Activated CD8-positive, alpha-beta T cell treated with anti-CD3 and anti-CD28 coated beads for 36 hours (primary cell): Measurements from ENCODE around the gene ALDH3A2. TPM values are rescaled to one million over a fixed set of nuclear protein-coding genes. Genes with fewer than 3 reads are reported as not detected.

ENCODE experiments used
- ATAC-seq: fragments of 200-7000 bp; cut with Tn5 transposase; one replicate; pipeline ENCODE4 v1.10.0; 2021; ENCODE audit warnings: mild to moderate bottlenecking, moderate library complexity
- CTCF ChIA-PET: fragments of 350-600 bp; sonication (Branson Sonifier 250); formaldehyde crosslinking; loops from one replicate; lab custom pipeline; 2021; ENCODE audit warnings: antibody characterized with exemption; lab: Charles Lee
- POLR2A ChIA-PET: fragments of 350-600 bp; sonication (Branson Sonifier 250); formaldehyde crosslinking; loops from one replicate; lab custom pipeline; 2021; ENCODE audit warnings: antibody characterized with exemption; lab: Charles Lee
- DNase-seq: peaks from one replicate; pipeline ENCODE4 v3.0.0-alpha.2; 2020
- H3K27ac Mint-ChIP-seq: one replicate; pipeline ENCODE4 v1.8.0; 2021; ENCODE audit warnings: mild to moderate bottlenecking, mixed read lengths
- H3K27me3 Mint-ChIP-seq: one replicate; pipeline ENCODE4 v1.8.0; 2021; ENCODE audit warnings: mixed read lengths
- H3K36me3 Mint-ChIP-seq: one replicate; pipeline ENCODE4 v1.8.0; 2021; ENCODE audit warnings: low read depth, mixed read lengths
- H3K4me1 Mint-ChIP-seq: one replicate; pipeline ENCODE4 v1.8.0; 2021; ENCODE audit warnings: low read depth, mixed read lengths
- H3K4me3 Mint-ChIP-seq: one replicate; pipeline ENCODE4 v1.8.0; 2021; ENCODE audit warnings: mild to moderate bottlenecking, moderate library complexity, mixed read lengths
- H3K9me3 Mint-ChIP-seq: one replicate; pipeline ENCODE4 v1.8.0; 2021; ENCODE audit warnings: mixed read lengths
- CTCF ChIP-seq: fragments of 200-600 bp; IDR thresholded peaks from one replicate; pipeline ENCODE4 v1.8.0; 2022; ENCODE audit warnings: antibody characterized with exemption, mild to moderate bottlenecking
- intact Hi-C: fragments of 100-400 bp; cut with micrococcal nuclease; formaldehyde crosslinking; loops from one replicate; pipeline ENCODE4 v1.10.0; 2022
- total RNA-seq, 2 experiments: library from RNA; stranded (reverse); gene quantifications; one replicate each; pipeline ENCODE4 v1.2.3, GENCODE V29; 2021

ALDH3A2 gene
- total RNA-seq, 2 experiments from 2014 or later, result 17.6 to 20.3 TPM

GRCh38 chr17:19673623-19674022, 25.1 kb downstream of the ALDH3A2 start:
- Mint-ChIP-seq H3K27ac (no peak overlapping the region), H3K36me3 (peaks cover 19% of the 10 kb centered on the region), H3K4me3 (no peak overlapping the region), H3K9me3 (no peaks in the 10 kb centered on the region), H3K27me3 (no peaks in the 10 kb centered on the region), H3K4me1 (no peaks in the 10 kb centered on the region)
- CTCF ChIA-PET, result interaction anchor here (2.1 kb wide), 1 partner anchor 72 kb away, joined by 6 read pairs; no protein-coding TSS in a partner anchor
- no peak for TF ChIP-seq CTCF
- DNase-seq (no peak), ATAC-seq (no peak)
- POLR2A ChIA-PET, result interaction anchor here (1.0 kb wide), 1 partner anchor 15 kb away, joined by 3 read pairs; no protein-coding TSS in a partner anchor
- intact Hi-C loops, result no loop called here

GRCh38 chr17:19676896-19677295, 28.3 kb downstream of the ALDH3A2 start:
- intact Hi-C loops, result no loop called here
- Mint-ChIP-seq H3K36me3 (peaks cover 13% of the 10 kb centered on the region), H3K27me3 (no peaks in the 10 kb centered on the region), H3K9me3 (no peaks in the 10 kb centered on the region), H3K4me1 (no peaks in the 10 kb centered on the region), H3K4me3 (no peak overlapping the region), H3K27ac (no peak overlapping the region)
- ChIA-PET POLR2A (no interaction called here), CTCF (no interaction called here)
- TF ChIP-seq CTCF, result no peak
- no peak for DNase-seq
- ATAC-seq, result no peak

GRCh38 chr17:19677736-19678379, 29.3 kb downstream of the ALDH3A2 start:
- H3K9me3 Mint-ChIP-seq, result no peaks in the 10 kb centered on the region
- no peak overlapping the region for H3K27ac Mint-ChIP-seq
- peaks cover 6% of the 10 kb centered on the region for H3K36me3 Mint-ChIP-seq
- no peaks in the 10 kb centered on the region for H3K27me3 Mint-ChIP-seq
- DNase-seq, result no peak
- POLR2A ChIA-PET, result no interaction called here
- intact Hi-C loops, result no loop called here
- ATAC-seq, result no peak
- H3K4me1 Mint-ChIP-seq, result no peaks in the 10 kb centered on the region
- CTCF ChIA-PET, result interaction anchor here (1.5 kb wide), 1 partner anchor 67 kb away, joined by 3 read pairs; no protein-coding TSS in a partner anchor
- TF ChIP-seq CTCF, result no peak
- H3K4me3 Mint-ChIP-seq, result no peak overlapping the region

- POLR2A ChIA-PET, result interaction anchor here (0.6 kb wide), 1 partner anchor 49 kb away, joined by 3 read pairs; no protein-coding TSS in a partner anchor
- intact Hi-C loops, result no loop called here
- Mint-ChIP-seq H3K9me3 (no peaks in the 10 kb centered on the region), H3K4me1 (no peaks in the 10 kb centered on the region), H3K36me3 (peaks cover 6% of the 10 kb centered on the region), H3K27me3 (no peaks in the 10 kb centered on the region), H3K27ac (no peak overlapping the region), H3K4me3 (no peak overlapping the region)
- ATAC-seq, result no peak
- no peak for TF ChIP-seq CTCF
- CTCF ChIA-PET, result interaction anchor here (1.5 kb wide), 1 partner anchor 66 kb away, joined by 3 read pairs; no protein-coding TSS in a partner anchor
- DNase-seq, result no peak
These were observed 30.3 kb downstream of the ALDH3A2 start for GRCh38 chr17:19678581-19679453.
